Measurements from ENCODE around the gene TTC9. TPM values are rescaled to one million over a fixed set of nuclear protein-coding genes. Genes with fewer than 3 reads are reported as not detected.

Gene TTC9
- total RNA-seq, 1 donor = 0.36 TPM

DNA sequence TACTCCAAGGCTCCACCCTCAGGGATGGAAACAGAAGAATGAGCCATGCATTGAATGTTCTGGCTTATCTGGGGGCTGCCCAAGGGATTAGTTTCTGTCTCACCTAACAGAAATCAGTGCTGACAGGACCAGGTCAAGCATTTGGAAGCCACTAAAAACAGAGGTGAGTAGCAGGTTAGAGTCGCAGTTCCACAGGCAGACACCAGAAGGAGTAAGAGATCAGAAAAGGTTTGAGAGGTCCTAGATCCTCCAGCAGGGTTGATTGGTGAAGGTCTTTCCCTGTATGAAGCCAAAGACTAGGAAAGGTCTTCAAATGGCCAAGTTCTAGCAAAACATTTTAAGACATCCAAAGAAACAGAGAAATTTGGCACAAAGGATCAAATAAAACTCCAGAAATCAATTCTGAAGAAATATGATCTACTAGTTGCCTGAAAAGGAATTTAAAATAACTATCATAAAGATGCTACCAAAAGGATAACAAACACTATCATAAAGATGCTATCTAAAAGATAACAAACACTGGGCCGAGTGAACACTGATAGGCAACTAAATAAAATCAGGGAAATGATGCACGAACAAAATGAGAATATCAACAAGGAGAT is 19.5 kb upstream of the TTC9 start:
- Histone ChIP-seq H3K27ac (ENCODE audit: low read depth, low read length) (no peak overlapping the region), H3K36me3 (ENCODE audit: insufficient read depth, low read length) (no peaks in the 10 kb centered on the region), H3K4me2 (ENCODE audit: insufficient read depth, low read length) (no peak overlapping the region), H3K9me3 (ENCODE audit: low read depth, low read length) (no peaks in the 10 kb centered on the region), H3K4me1 (ENCODE audit: insufficient read depth, low read length) (no peaks in the 10 kb centered on the region), H3K27me3 (ENCODE audit: insufficient read depth, low read length) (peaks cover 6% of the 10 kb centered on the region), H3K79me2 (ENCODE audit: insufficient read depth, low read length) (no peaks in the 10 kb centered on the region), H3K4me3 (ENCODE audit: insufficient read depth, low read length) (no peak overlapping the region), H4K20me1 (ENCODE audit: insufficient read depth, low read length) (no peaks in the 10 kb centered on the region), H2AFZ (ENCODE audit: low read length) (no peak overlapping the region)
- no peak for DNase-seq (ENCODE audit: insufficient read length, low spot score, missing footprints)
- TF ChIP-seq CTCF (IDR thresholded peaks at IDR 0.05; ENCODE audit: extremely low read depth, low read depth, low read length) = peak; percentile 74

- Histone ChIP-seq H3K27me3 (ENCODE audit: insufficient read depth, low read length) (peaks cover 3% of the 10 kb centered on the region), H3K27ac (ENCODE audit: low read depth, low read length) (no peak overlapping the region), H3K9me3 (ENCODE audit: low read depth, low read length) (no peaks in the 10 kb centered on the region), H3K4me2 (ENCODE audit: insufficient read depth, low read length) (no peak overlapping the region), H3K79me2 (ENCODE audit: insufficient read depth, low read length) (no peaks in the 10 kb centered on the region), H3K4me1 (ENCODE audit: insufficient read depth, low read length) (no peaks in the 10 kb centered on the region), H4K20me1 (ENCODE audit: insufficient read depth, low read length) (no peaks in the 10 kb centered on the region), H2AFZ (ENCODE audit: low read length) (no peak overlapping the region), H3K4me3 (ENCODE audit: insufficient read depth, low read length) (no peak overlapping the region), H3K36me3 (ENCODE audit: insufficient read depth, low read length) (no peaks in the 10 kb centered on the region)
- DNase-seq (ENCODE audit: insufficient read length, low spot score, missing footprints) = no peak
- TF ChIP-seq CTCF (IDR thresholded peaks at IDR 0.05; ENCODE audit: extremely low read depth, low read depth, low read length) = no peak
Measured at GRCh38 chr14:70624972-70625371, 16.7 kb upstream of the TTC9 start.

DNA sequence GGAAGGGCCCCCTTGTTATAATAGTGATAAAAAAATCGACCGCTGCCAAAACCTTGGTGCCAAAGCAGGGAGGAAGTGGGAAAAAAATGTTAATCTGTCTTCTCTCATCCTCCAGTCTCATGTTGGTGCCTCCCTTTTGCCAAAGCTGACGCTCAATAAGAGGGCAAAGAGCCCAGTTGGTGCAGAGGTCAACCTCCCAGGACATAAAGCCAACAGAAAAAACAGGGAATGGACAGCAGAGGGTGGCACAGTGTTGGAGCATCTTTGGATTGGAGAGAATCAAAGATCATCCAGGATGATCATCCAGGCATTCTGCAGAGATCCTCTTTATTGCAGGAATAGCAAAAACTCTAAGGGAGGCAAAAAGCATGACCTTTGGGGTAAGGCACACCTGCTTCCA is 9.8 kb upstream of the TTC9 start:
- H3K4me1 ChIP-seq (ENCODE audit: insufficient read depth, low read length) = no peaks in the 10 kb centered on the region
- no peak overlapping the region for H3K27ac ChIP-seq (ENCODE audit: low read depth, low read length)
- no peak overlapping the region for H3K4me3 ChIP-seq (ENCODE audit: insufficient read depth, low read length)
- H3K36me3 ChIP-seq (ENCODE audit: insufficient read depth, low read length) = no peaks in the 10 kb centered on the region
- H3K79me2 ChIP-seq (ENCODE audit: insufficient read depth, low read length) = no peaks in the 10 kb centered on the region
- H4K20me1 ChIP-seq (ENCODE audit: insufficient read depth, low read length) = no peaks in the 10 kb centered on the region
- TF ChIP-seq CTCF (IDR thresholded peaks at IDR 0.05; ENCODE audit: extremely low read depth, low read depth, low read length) = no peak
- no peaks in the 10 kb centered on the region for H3K9me3 ChIP-seq (ENCODE audit: low read depth, low read length)
- no peak overlapping the region for H2AFZ ChIP-seq (ENCODE audit: low read length)
- no peak for DNase-seq (ENCODE audit: insufficient read length, low spot score, missing footprints)
- peaks cover 11% of the 10 kb centered on the region for H3K27me3 ChIP-seq (ENCODE audit: insufficient read depth, low read length)
- H3K4me2 ChIP-seq (ENCODE audit: insufficient read depth, low read length) = no peak overlapping the region

GRCh38 chr14:70635971-70636595 is 5.6 kb upstream of the TTC9 start:
- H3K9me3 ChIP-seq (ENCODE audit: low read depth, low read length) = no peaks in the 10 kb centered on the region
- H2AFZ ChIP-seq (ENCODE audit: low read length) = no peak overlapping the region
- no peaks in the 10 kb centered on the region for H3K4me1 ChIP-seq (ENCODE audit: insufficient read depth, low read length)
- no peaks in the 10 kb centered on the region for H4K20me1 ChIP-seq (ENCODE audit: insufficient read depth, low read length)
- H3K79me2 ChIP-seq (ENCODE audit: insufficient read depth, low read length) = no peaks in the 10 kb centered on the region
- DNase-seq (ENCODE audit: insufficient read length, low spot score, missing footprints) = no peak
- TF ChIP-seq CTCF (IDR thresholded peaks at IDR 0.05; ENCODE audit: extremely low read depth, low read depth, low read length) = no peak
- no peak overlapping the region for H3K27ac ChIP-seq (ENCODE audit: low read depth, low read length)
- H3K4me3 ChIP-seq (ENCODE audit: insufficient read depth, low read length) = no peak overlapping the region
- H3K36me3 ChIP-seq (ENCODE audit: insufficient read depth, low read length) = no peaks in the 10 kb centered on the region
- H3K27me3 ChIP-seq (ENCODE audit: insufficient read depth, low read length) = peaks cover 36% of the 10 kb centered on the region
- H3K4me2 ChIP-seq (ENCODE audit: insufficient read depth, low read length) = no peak overlapping the region

Data from osteoblast (primary cell).